Endothelial cell of umbilical vein (primary cell): ENCODE results near the gene MBD4. TPM values are rescaled to one million over a fixed set of nuclear protein-coding genes. Genes with fewer than 3 reads are reported as not detected.

Experiments
- BruUV-seq: library from RNA; stranded (reverse); fragments of 400-500 nt; replicated peaks from 2 replicates; lab custom pipeline; 2021; lab: Mats Ljungman, UMichigan
- CTCF ChIA-PET: fragments of 300-600, 350-600 bp; sonication (Branson Sonifier 250); formaldehyde crosslinking; loops from one replicate; lab custom pipeline; 2021; ENCODE audit warnings: antibody characterized with exemption, inconsistent platforms; lab: Charles Lee
- POLR2A ChIA-PET: fragments of 300-600, 350-600 bp; sonication (Branson Sonifier 250); formaldehyde crosslinking; loops from one replicate; lab custom pipeline; 2021; ENCODE audit warnings: antibody characterized with exemption, inconsistent platforms; lab: Charles Lee
- DNase-seq: peaks from one replicate; pipeline ENCODE4 v3.0.0-alpha.2; 2011; ENCODE audit warnings: low read depth, low spot score
- FAIRE-seq: peaks from 2 replicates; lab custom pipeline; 2011; peaks lifted over from hg19 to GRCh38; lab: Jason Lieb, UNC
- H2AFZ ChIP-seq: 2 replicates; pipeline ENCODE4 v1.6.0; 2012; ENCODE audit warnings: low read depth, low read length, control low read depth, inconsistent platforms
- H3K27ac ChIP-seq: 2 replicates; pipeline ENCODE4 v1.5.1; 2011; ENCODE audit warnings: low read depth, mild to moderate bottlenecking, control low read depth, low read length, moderate library complexity; ENCODE audit not compliant: insufficient read depth
- H3K27me3 ChIP-seq, 2 experiments: 2 replicates each; pipeline versions ENCODE4 v1.6.0 to v1.6.1; 2011; ENCODE audit warnings: low read length in 2 of 2, mixed read lengths in 1 of 2; ENCODE audit not compliant: control insufficient read depth in 2 of 2, insufficient read depth in 2 of 2
- H3K36me3 ChIP-seq, 2 experiments: 2 replicates in 1 of 2; 3 replicates in 1 of 2; pipeline ENCODE4 v1.5.1; 2011; ENCODE audit warnings: low read length in 2 of 2, mild to moderate bottlenecking in 1 of 2, moderate library complexity in 1 of 2; ENCODE audit not compliant: control insufficient read depth in 2 of 2, insufficient read depth in 2 of 2; ENCODE audit errors: extremely low read depth in 1 of 2
- H3K4me1 ChIP-seq: 3 replicates; pipeline ENCODE4 v1.5.1; 2011; ENCODE audit warnings: mild to moderate bottlenecking, low read length; ENCODE audit not compliant: control insufficient read depth, insufficient read depth; ENCODE audit errors: extremely low read depth
- H3K4me2 ChIP-seq: 2 replicates; pipeline ENCODE4 v1.6.1; 2011; ENCODE audit warnings: low read length, control low read depth, mixed read lengths; ENCODE audit not compliant: insufficient read depth
- H3K4me3 ChIP-seq, 3 experiments: fragments of 200-600 bp in 1 of 3; sonication (generic), shearing (Covaris generic) in 1 of 3; replicated peaks in 1 of 3; 2 replicates each; pipeline ENCODE4 v1.5.1; 2011 to 2016; ENCODE audit warnings: control low read depth in 3 of 3, low read length in 3 of 3, mild to moderate bottlenecking in 2 of 3, inconsistent platforms in 1 of 3, low read depth in 1 of 3, moderate library complexity in 1 of 3; ENCODE audit not compliant: insufficient read depth in 1 of 3
- H3K79me2 ChIP-seq: 2 replicates; pipeline ENCODE4 v1.6.0; 2012; ENCODE audit warnings: low read length, inconsistent platforms; ENCODE audit not compliant: control insufficient read depth, insufficient read depth
- H3K9ac ChIP-seq: replicated peaks from 2 replicates; pipeline ENCODE3; 2011; ENCODE audit warnings: low read length, control low read depth; ENCODE audit not compliant: insufficient read depth; ENCODE audit errors: extremely low read depth
- H3K9me1 ChIP-seq: replicated peaks from 3 replicates; pipeline ENCODE4 v1.6.0; 2011; ENCODE audit warnings: mild to moderate bottlenecking, low read length; ENCODE audit not compliant: control insufficient read depth, insufficient read depth; ENCODE audit errors: extremely low read depth
- H3K9me3 ChIP-seq: replicated peaks from 2 replicates; pipeline ENCODE4 v1.5.1; 2012; ENCODE audit warnings: low read length, inconsistent platforms; ENCODE audit not compliant: control insufficient read depth, insufficient read depth
- H4K20me1 ChIP-seq: replicated peaks from 2 replicates; pipeline ENCODE3; 2011; ENCODE audit warnings: mild to moderate bottlenecking, low read length; ENCODE audit not compliant: control insufficient read depth, insufficient read depth; ENCODE audit errors: extremely low read depth
- EZH2 ChIP-seq: IDR thresholded peaks from 2 replicates; pipeline ENCODE4 v1.6.1; 2012; ENCODE audit warnings: borderline replicate concordance, low read depth, mild to moderate bottlenecking, moderate library complexity, low read length, inconsistent platforms; ENCODE audit not compliant: severe bottlenecking
- FOS ChIP-seq: IDR thresholded peaks from 2 replicates; pipeline ENCODE4 v1.6.1; 2011; ENCODE audit warnings: mild to moderate bottlenecking, low read length, moderate library complexity, borderline replicate concordance; ENCODE audit not compliant: insufficient read depth
- GATA2 ChIP-seq: IDR thresholded peaks from 2 replicates; pipeline ENCODE4 v1.7.0; 2011; ENCODE audit warnings: low read depth, mild to moderate bottlenecking, moderate library complexity, mixed read lengths, low read length; ENCODE audit not compliant: insufficient read length, insufficient read depth
- JUN ChIP-seq: IDR thresholded peaks from 2 replicates; pipeline ENCODE4 v1.6.1; 2011; ENCODE audit warnings: borderline replicate concordance, low read depth; ENCODE audit not compliant: insufficient read length, insufficient read depth
- MAX ChIP-seq: IDR thresholded peaks from 2 replicates; pipeline ENCODE4 v1.6.1; 2011; ENCODE audit not compliant: insufficient read depth, insufficient read length
- MYC ChIP-seq: IDR thresholded peaks from one replicate; pipeline ENCODE4 v1.6.1; 2011; ENCODE audit warnings: mild to moderate bottlenecking, low read depth, low read length
- POLR2A ChIP-seq: IDR thresholded peaks from 2 replicates; pipeline ENCODE4 v1.6.1; 2012; ENCODE audit warnings: low read depth, mild to moderate bottlenecking, control low read depth, low read length
- POLR2AphosphoS5 ChIP-seq: IDR thresholded peaks from 2 replicates; pipeline ENCODE4 v1.6.1; 2012; ENCODE audit warnings: low read depth, mild to moderate bottlenecking, control low read depth, low read length, moderate library complexity; ENCODE audit not compliant: insufficient read depth
- dilution Hi-C: fragments of 300-500 bp; cut with MboI; formaldehyde crosslinking; loops from one replicate; pipeline ENCODE4 v1.15.0; 2019; ENCODE audit warnings: low sequenced_read_pairs; ENCODE audit not compliant: extremely low pct_ligation_motif_present
- intact Hi-C: fragments of 100-400 bp; cut with micrococcal nuclease; formaldehyde crosslinking; loops from one replicate; pipeline ENCODE4 v1.10.0; 2022
- polyA plus RNA-seq, 4 experiments: library from polyadenylated mRNA; depleted of rRNA in 3 of 4; stranded (reverse) in 3 of 4; unstranded in 1 of 4; fragments of >200 nt; gene quantifications; 2 replicates each; pipeline versions ENCODE4 v1.2.1 to v1.2.3, GENCODE V29; 2011 to 2012; ENCODE audit warnings: missing spikeins in 1 of 4
- total RNA-seq: library from RNA; stranded (reverse); gene quantifications from 2 replicates; pipeline ENCODE4 v1.2.3, GENCODE V29; 2021
- TF ChIP-seq, protein P1 (sequence below), 2 donors: IDR thresholded peaks; 1 replicate in 1 of 2; 2 replicates in 1 of 2; pipeline ENCODE4 v1.5.1; 2011; ENCODE audit warnings: low read length in 2 of 2, mild to moderate bottlenecking in 2 of 2, moderate library complexity in 2 of 2, control low read depth in 1 of 2, inconsistent platforms in 1 of 2, low read depth in 1 of 2; ENCODE audit not compliant: insufficient read depth in 1 of 2; ENCODE audit errors: extremely low read depth in 1 of 2

Gene MBD4
- total and polyA plus RNA-seq, 2 donors (not counting 3 experiments of a cell fraction or from before 2014, with no cell fraction given): 17.4 to 39.5 TPM

DNA sequence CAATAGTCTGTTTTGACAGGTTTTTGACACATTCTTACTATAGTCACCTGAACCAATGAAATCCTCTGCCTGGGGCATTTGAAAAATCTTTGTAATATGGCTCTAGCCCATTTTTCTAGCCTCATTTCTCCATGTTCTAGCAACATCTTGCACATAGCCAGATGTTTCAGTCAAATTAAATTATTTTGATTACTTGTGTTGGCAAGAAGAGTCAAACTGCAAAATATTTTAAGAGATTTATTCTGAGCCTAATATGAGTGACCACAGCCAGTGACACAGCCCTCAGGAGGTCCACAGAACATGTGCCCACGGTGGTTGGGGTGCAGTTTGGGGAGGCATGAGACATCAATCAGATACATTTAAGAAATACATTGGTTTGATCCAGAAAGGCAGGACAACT, 7.2 kb upstream of the MBD4 start:
- dilution Hi-C loops: no loop called here

More for the DNA sequence above, 7.2 kb upstream of the MBD4 start:
- ChIA-PET CTCF (no interaction called here), POLR2A (no interaction called here)
- BruUV-seq: no TSS peak
- Histone ChIP-seq H3K9me3 (no peaks in the 10 kb centered on the region), H2AFZ (no peak overlapping the region), H3K4me2 (no peak overlapping the region), H3K36me3 (peaks cover 0 to 5% of the 10 kb centered on the region in 2 experiments), H3K27ac (no peak overlapping the region), H4K20me1 (no peaks in the 10 kb centered on the region), H3K4me1 (peaks cover 43% of the 10 kb centered on the region), H3K4me3 (no peak overlapping the region), H3K27me3 (no peaks in the 10 kb centered on the region), H3K79me2 (peaks cover 9% of the 10 kb centered on the region), H3K9ac (no peak overlapping the region), H3K9me1 (no peaks in the 10 kb centered on the region)
- intact Hi-C loops: no loop called here
- TF ChIP-seq POLR2AphosphoS5 (no peak), MYC (no peak), GATA2 (no peak), EZH2 (no peak), FOS (no peak), POLR2A (no peak), JUN (no peak), MAX (no peak)
- TF ChIP-seq, protein P1, sequence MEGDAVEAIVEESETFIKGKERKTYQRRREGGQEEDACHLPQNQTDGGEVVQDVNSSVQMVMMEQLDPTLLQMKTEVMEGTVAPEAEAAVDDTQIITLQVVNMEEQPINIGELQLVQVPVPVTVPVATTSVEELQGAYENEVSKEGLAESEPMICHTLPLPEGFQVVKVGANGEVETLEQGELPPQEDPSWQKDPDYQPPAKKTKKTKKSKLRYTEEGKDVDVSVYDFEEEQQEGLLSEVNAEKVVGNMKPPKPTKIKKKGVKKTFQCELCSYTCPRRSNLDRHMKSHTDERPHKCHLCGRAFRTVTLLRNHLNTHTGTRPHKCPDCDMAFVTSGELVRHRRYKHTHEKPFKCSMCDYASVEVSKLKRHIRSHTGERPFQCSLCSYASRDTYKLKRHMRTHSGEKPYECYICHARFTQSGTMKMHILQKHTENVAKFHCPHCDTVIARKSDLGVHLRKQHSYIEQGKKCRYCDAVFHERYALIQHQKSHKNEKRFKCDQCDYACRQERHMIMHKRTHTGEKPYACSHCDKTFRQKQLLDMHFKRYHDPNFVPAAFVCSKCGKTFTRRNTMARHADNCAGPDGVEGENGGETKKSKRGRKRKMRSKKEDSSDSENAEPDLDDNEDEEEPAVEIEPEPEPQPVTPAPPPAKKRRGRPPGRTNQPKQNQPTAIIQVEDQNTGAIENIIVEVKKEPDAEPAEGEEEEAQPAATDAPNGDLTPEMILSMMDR (IDR thresholded peaks at IDR 0.05; ENCODE audit: extremely low read depth in 1 of 2, insufficient read depth in 1 of 2, low read depth in 1 of 2, low read length in 2 of 2): no peak
- DNase-seq (no peak), FAIRE-seq (no peak)
